ENCODE measurements around the gene PAPOLG.
A peak's percentile ranks its signal among the peaks of the same experiment; 100 is the strongest.

PAPOLG gene

GRCh38 chr2:60756097-60757087 lies at the start of gene PAPOLG:
TSS of gene PAPOLG (plus strand) at chr2:60756268. CDS start at chr2:60756479, 211 bp downstream.
- peak; percentile 89 for DNase-seq

- DNase-seq: no peak
Measured at GRCh38 chr2:60707750-60708371, 48.2 kb upstream of the PAPOLG start.

GRCh38 chr2:60708630-60709320 lies 47.3 kb upstream of the PAPOLG start:
- DNase-seq: no peak

GRCh38 chr2:60710707-60711106 lies 45.4 kb upstream of the PAPOLG start:
- DNase-seq: no peak

GRCh38 chr2:60715561-60715960 lies 40.5 kb upstream of the PAPOLG start:
- no peak for DNase-seq

GRCh38 chr2:60717691-60718090 lies 38.4 kb upstream of the PAPOLG start:
- no peak for DNase-seq

GRCh38 chr2:60719331-60719730 lies 36.7 kb upstream of the PAPOLG start:
- no peak for DNase-seq

GRCh38 chr2:60725466-60725865 lies 30.6 kb upstream of the PAPOLG start:
- DNase-seq: no peak

GRCh38 chr2:60728855-60729254 lies 27.2 kb upstream of the PAPOLG start:
- no peak for DNase-seq

GRCh38 chr2:60735496-60736250 lies 20.4 kb upstream of the PAPOLG start:
- DNase-seq: no peak

- no peak for DNase-seq
Measured at GRCh38 chr2:60738679-60739078, 17.4 kb upstream of the PAPOLG start.

GRCh38 chr2:60739156-60739555 lies 16.9 kb upstream of the PAPOLG start:
- no peak for DNase-seq

- DNase-seq: no peak
Measured at GRCh38 chr2:60741576-60741975, 14.5 kb upstream of the PAPOLG start.

GRCh38 chr2:60742419-60742818 lies 13.6 kb upstream of the PAPOLG start:
- no peak for DNase-seq

GRCh38 chr2:60745330-60745729 lies 10.7 kb upstream of the PAPOLG start:
- DNase-seq: no peak

GRCh38 chr2:60745761-60746160 lies 10.3 kb upstream of the PAPOLG start:
- no peak for DNase-seq

GRCh38 chr2:60746318-60746717 lies 9.8 kb upstream of the PAPOLG start:
- no peak for DNase-seq

- DNase-seq: peak; percentile 67
Measured at GRCh38 chr2:60759654-60760053, 3.6 kb downstream of the PAPOLG start.

GRCh38 chr2:60764736-60765534 lies 8.9 kb downstream of the PAPOLG start:
- no peak for DNase-seq

- DNase-seq: no peak
Measured at GRCh38 chr2:60766283-60766682, 10.2 kb downstream of the PAPOLG start.

GRCh38 chr2:60771508-60771907 lies 15.4 kb downstream of the PAPOLG start:
- no peak for DNase-seq

All from NCI-H1092 (cell line).